ENCODE results near the gene MEG3. TPM values are rescaled to one million over a fixed set of nuclear protein-coding genes. Genes with fewer than 3 reads are reported as not detected.

Gene MEG3
- total and polyA plus RNA-seq, 9 of the 15 experiments (the other 6 are each of a cell fraction or from before 2014, with no cell fraction given), result 0.10 to 5.3 (median 1.0) TPM; not detected in 1

DNA sequence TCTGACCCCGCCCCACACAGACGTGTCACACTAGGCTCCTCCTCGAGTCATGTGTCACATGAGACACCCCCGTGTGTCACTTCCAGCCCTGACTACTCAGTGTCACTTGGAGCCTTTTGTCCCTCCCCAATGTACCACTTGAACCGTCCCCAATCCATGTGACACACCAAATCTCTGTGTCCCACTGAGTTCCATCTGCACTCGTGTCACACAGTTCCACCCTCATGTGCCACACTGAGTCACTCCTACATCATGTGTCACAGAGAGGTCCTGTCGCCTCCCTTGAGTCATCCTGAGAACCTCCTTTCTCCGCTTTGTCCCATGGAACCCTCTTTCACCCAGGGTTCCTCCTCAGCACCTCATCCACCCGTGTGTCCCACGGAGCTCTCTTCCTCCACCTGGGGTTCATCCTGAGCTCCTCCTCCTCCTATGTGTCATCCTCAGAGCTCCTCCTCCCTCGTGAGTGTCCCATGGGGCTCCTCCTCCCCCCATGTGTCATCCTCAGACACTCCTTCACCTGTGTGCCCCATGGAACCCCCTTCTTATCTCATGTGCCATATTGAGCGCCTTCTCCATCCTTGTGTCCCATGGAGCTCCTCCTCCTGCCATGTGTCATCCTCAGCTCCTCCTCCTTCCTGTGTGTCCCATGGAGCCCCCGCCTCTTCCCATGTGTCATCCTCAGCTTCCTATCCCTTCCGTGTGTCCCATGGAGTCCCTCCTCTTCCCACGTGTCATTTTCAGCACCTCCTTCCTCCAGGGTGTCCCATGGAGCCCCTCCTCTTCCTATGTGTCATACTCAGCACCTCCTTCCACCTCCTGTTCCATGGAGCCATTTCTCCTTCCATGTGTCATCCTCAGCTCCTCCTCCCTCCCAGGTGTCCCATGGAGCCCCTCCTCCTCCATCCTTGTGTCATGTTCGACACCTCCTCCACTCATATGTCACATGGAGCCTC lies 45.6 kb downstream of the MEG3 start (continued):
- TF ChIP-seq, protein P1, sequence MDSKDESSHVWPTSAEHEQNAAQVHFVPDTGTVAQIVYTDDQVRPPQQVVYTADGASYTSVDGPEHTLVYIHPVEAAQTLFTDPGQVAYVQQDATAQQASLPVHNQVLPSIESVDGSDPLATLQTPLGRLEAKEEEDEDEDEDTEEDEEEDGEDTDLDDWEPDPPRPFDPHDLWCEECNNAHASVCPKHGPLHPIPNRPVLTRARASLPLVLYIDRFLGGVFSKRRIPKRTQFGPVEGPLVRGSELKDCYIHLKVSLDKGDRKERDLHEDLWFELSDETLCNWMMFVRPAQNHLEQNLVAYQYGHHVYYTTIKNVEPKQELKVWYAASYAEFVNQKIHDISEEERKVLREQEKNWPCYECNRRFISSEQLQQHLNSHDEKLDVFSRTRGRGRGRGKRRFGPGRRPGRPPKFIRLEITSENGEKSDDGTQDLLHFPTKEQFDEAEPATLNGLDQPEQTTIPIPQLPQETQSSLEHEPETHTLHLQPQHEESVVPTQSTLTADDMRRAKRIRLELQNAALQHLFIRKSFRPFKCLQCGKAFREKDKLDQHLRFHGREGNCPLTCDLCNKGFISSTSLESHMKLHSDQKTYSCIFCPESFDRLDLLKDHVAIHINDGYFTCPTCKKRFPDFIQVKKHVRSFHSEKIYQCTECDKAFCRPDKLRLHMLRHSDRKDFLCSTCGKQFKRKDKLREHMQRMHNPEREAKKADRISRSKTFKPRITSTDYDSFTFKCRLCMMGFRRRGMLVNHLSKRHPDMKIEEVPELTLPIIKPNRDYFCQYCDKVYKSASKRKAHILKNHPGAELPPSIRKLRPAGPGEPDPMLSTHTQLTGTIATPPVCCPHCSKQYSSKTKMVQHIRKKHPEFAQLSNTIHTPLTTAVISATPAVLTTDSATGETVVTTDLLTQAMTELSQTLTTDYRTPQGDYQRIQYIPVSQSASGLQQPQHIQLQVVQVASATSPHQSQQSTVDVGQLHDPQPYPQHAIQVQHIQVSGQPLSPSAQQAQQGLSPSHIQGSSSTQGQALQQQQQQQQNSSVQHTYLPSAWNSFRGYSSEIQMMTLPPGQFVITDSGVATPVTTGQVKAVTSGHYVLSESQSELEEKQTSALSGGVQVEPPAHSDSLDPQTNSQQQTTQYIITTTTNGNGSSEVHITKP (IDR thresholded peaks at IDR 0.05; ENCODE audit: partially characterized antibody), result peak; percentile 14
- TF ChIP-seq, protein P2, sequence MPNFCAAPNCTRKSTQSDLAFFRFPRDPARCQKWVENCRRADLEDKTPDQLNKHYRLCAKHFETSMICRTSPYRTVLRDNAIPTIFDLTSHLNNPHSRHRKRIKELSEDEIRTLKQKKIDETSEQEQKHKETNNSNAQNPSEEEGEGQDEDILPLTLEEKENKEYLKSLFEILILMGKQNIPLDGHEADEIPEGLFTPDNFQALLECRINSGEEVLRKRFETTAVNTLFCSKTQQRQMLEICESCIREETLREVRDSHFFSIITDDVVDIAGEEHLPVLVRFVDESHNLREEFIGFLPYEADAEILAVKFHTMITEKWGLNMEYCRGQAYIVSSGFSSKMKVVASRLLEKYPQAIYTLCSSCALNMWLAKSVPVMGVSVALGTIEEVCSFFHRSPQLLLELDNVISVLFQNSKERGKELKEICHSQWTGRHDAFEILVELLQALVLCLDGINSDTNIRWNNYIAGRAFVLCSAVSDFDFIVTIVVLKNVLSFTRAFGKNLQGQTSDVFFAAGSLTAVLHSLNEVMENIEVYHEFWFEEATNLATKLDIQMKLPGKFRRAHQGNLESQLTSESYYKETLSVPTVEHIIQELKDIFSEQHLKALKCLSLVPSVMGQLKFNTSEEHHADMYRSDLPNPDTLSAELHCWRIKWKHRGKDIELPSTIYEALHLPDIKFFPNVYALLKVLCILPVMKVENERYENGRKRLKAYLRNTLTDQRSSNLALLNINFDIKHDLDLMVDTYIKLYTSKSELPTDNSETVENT (CRISPR knock-in tag; IDR thresholded peaks at IDR 0.05), result no peak
- TF ChIP-seq ZC3H4 (CRISPR knock-in tag; IDR thresholded peaks at IDR 0.05; ENCODE audit: borderline replicate concordance), result no peak
- TF ChIP-seq SMARCA5 (IDR thresholded peaks at IDR 0.05), result peak; percentile 89
- TF ChIP-seq, protein P3, sequence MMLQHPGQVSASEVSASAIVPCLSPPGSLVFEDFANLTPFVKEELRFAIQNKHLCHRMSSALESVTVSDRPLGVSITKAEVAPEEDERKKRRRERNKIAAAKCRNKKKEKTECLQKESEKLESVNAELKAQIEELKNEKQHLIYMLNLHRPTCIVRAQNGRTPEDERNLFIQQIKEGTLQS (IDR thresholded peaks at IDR 0.05), result peak; percentile 75
- TF ChIP-seq, protein P3 (CRISPR knock-in tag; conservative IDR thresholded peaks at IDR 0.05), result no peak
- TF ChIP-seq, protein P4, sequence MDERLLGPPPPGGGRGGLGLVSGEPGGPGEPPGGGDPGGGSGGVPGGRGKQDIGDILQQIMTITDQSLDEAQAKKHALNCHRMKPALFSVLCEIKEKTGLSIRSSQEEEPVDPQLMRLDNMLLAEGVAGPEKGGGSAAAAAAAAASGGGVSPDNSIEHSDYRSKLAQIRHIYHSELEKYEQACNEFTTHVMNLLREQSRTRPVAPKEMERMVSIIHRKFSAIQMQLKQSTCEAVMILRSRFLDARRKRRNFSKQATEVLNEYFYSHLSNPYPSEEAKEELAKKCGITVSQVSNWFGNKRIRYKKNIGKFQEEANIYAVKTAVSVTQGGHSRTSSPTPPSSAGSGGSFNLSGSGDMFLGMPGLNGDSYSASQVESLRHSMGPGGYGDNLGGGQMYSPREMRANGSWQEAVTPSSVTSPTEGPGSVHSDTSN (CRISPR knock-in tag; IDR thresholded peaks at IDR 0.05; ENCODE audit: low read depth), result no peak
- TF ChIP-seq, protein P4 (tag; conservative IDR thresholded peaks at IDR 0.05; ENCODE audit: low read depth), result no peak
- TF ChIP-seq ZNF780A (CRISPR knock-in tag; IDR thresholded peaks at IDR 0.05), result no peak
- no peak for TF ChIP-seq HEY1 (CRISPR knock-in tag; IDR thresholded peaks at IDR 0.05; ENCODE audit: borderline replicate concordance)
- TF ChIP-seq CBFA2T3 (IDR thresholded peaks at IDR 0.05), result peak; percentile 89
- TF ChIP-seq MEIS2 (IDR thresholded peaks at IDR 0.05; ENCODE audit: partially characterized antibody), result peak; percentile 45
- TF ChIP-seq SNIP1 (IDR thresholded peaks at IDR 0.05; ENCODE audit: low read depth), result no peak
- TF ChIP-seq HNRNPUL1 (IDR thresholded peaks at IDR 0.05; ENCODE audit: low read length), result no peak
- no peak for TF ChIP-seq CBX2 (IDR thresholded peaks at IDR 0.05; ENCODE audit: insufficient read depth, low read length, poor library complexity, severe bottlenecking)
- TF ChIP-seq, protein P5, sequence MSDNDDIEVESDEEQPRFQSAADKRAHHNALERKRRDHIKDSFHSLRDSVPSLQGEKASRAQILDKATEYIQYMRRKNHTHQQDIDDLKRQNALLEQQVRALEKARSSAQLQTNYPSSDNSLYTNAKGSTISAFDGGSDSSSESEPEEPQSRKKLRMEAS (CRISPR knock-in tag; IDR thresholded peaks at IDR 0.05), result peak; percentile 84

Measured in K562 (cell line).